Midbrain (tissue), 1 donor: ENCODE data around the gene FBXL17.

ENCODE experiments used
- DNase-seq: peaks from one replicate; lab custom pipeline; 2025; lab: John Stamatoyannopoulos, UW

FBXL17 gene

GRCh38 chr5:108373426-108373825 lies 8.5 kb downstream of the FBXL17 start:
- DNase-seq: no peak

DNA sequence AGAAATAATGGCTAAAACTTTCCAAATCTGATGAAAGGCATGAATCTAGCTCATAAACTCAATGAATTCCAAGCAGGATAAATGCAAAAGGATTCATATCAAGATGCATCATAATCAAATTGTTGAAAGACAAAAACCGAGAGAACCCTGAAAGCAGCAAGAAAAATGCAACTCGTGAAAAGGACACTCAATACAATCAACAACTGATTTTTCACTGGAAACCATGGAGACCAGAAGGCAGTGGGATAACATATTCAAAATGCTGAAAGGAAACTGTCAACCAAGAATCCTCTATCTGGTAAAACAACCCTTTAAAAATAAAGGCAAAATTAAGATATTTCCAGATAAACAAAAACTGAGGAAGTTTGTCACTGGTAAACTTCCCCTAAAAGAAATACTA lies 9.5 kb downstream of the FBXL17 start:
- DNase-seq: no peak

DNA sequence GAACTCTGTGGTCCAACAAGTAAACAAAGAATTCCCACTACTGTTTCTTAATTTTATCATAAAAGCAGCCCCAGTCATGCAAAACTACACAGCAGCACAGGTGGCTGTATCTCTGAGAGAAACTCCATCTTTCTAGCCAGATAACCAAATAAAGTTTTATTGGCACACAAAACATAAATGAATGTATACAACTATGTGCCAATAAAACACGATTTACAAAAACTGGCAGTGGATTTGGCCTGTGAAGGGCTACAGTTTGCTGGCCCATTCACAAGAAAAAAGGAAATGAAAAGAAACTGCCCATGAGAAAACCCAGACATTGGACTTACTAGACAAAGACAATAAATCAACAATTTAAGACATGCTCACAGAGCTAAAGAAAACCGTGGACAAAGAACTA lies 10.6 kb downstream of the FBXL17 start:
- DNase-seq: no peak

- DNase-seq: no peak
These were observed 12.7 kb downstream of the FBXL17 start for GRCh38 chr5:108369167-108369566.

GRCh38 chr5:108367679-108368334 lies 14.1 kb downstream of the FBXL17 start:
- no peak for DNase-seq

DNA sequence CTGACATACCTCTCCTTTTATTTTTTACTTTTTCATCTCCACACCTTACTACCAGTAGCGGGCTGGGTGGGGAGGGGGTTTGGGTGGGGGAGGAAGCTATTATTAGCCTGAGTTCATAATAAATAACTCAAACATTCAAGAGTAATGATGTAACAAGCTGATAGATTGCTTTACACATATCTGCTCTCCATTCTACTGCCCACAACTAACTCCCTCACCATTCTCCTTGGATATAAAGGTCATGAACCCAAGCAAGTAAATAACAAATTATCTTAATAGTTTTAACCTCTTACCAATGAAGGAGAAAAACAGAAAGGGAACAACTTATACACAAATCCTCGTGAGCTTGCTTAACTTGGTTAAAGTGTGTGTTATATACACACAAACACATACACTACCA lies 15.4 kb downstream of the FBXL17 start:
- DNase-seq: no peak

DNA sequence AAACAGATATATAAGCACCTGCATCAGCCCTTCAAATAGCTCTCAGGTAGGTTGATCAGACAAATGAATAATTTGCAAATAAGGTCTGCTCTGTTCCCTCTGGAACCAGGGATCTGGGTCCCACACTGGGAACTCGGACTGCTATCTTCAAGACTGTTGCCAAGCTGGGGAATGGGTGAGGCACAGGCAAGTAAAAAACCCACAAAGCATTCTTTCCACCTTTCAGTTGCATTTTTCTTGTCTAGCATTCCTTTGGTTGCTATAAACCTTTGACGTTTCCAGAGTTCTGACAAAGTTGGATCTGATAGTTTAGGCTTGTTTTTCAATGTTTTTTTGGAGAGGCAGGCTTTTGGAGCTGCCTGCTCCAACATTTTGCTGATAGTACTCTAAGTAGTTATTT lies 20.1 kb downstream of the FBXL17 start:
- DNase-seq: no peak

DNA sequence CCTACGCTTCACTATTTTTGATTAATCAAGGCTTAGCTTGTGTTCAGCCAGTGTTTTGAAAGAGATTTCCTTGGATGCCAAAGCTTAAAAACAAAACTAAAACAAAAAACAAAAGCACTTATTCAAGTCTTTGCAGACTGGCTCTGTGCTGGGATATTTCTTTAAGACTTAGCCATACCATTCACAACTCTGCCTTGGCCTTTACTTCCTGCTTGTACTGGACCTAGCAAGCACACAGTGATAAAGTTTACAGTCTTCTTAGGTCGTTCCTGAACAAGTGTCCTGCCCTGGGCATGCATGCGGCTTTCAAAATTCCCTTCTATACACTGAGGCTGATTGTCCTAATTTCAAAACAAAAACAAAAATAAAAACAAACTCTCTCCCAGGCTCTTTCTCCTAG lies 20.7 kb downstream of the FBXL17 start:
- no peak for DNase-seq

- DNase-seq: no peak
These were observed 21.6 kb downstream of the FBXL17 start for GRCh38 chr5:108360280-108360679.

GRCh38 chr5:108356286-108356685 lies 25.6 kb downstream of the FBXL17 start:
- no peak for DNase-seq

GRCh38 chr5:108353087-108353486 lies 28.8 kb downstream of the FBXL17 start:
- no peak for DNase-seq

GRCh38 chr5:108345541-108346171 lies 36.2 kb downstream of the FBXL17 start:
- DNase-seq: peak; percentile 54

- DNase-seq: no peak
These were observed 37.6 kb downstream of the FBXL17 start for GRCh38 chr5:108344103-108344822.

GRCh38 chr5:108341866-108342265 lies 40.0 kb downstream of the FBXL17 start:
- no peak for DNase-seq

DNA sequence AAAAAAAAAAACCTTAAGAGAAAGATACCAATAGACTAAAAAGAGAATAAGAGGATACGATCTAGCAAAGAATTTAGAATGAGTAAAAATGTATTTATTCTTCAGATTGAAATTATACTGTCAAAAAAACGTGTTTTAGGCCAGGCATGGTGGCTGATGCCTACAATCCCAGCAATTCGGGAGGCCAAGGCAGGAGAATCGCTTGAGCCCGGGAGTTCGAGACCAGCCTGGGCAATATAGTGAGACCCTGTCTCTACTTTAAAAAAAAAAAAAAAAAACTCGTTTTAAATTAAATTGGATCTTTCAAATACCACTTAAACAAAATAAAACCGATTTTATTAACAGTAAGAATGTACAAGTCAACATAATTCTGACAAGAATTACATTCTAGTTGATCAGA lies 41.8 kb downstream of the FBXL17 start:
- no peak for DNase-seq

DNA sequence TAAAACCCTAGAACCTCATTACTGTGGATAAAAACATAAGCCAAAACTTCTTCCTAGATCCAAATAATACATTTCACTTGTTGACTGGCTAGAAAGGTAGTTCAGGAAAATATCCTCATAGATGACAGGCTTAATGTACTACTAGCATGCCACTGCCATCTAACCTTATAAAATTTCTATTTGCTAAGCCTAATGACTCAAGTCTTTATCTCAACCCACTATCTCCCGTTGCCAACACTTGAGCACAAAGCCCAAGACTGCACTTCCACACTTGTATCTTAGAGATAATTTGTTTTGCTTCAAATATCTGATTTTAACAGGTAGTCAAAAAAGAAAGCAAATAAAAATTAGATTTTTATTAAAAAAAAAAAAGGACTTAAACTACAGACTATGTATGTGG lies 42.7 kb downstream of the FBXL17 start:
- DNase-seq: no peak

DNA sequence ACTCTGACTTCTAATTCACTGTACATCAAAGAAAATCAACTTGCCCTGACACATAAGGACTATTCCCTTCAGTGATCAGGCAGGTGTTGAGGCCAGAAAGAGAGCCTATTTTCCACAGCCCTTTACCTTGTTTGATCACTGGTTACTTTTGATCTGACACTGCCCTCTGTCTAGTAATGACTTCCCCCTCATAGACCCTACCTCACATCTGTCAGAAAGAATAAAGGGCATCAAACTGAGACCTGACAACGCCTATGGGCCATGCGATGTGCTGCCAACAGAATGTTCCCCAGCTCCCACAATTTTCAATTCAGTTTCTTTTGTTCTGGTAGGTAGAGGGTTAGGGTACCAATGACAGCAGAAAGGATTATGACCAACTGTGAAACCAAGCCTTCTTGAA lies 47.7 kb downstream of the FBXL17 start:
- DNase-seq: no peak

DNA sequence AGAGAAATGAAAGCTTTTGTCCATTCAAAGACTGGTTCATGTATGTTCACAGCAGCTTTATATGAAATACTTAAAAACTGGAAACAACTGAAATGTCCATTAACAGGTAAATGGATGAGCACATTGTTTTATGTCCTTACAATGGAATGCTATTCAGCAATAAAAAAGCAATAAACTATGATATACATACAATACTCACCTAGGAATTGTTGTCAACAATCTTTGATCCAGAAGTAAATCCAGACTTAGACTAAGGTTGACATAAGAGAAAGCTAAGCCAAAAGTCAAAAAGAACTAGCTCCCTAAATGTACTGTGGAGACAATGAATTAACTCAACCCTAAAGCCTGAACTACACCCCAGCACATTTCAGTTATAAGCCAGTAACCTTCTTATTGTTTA lies 54.9 kb downstream of the FBXL17 start:
- no peak for DNase-seq

DNA sequence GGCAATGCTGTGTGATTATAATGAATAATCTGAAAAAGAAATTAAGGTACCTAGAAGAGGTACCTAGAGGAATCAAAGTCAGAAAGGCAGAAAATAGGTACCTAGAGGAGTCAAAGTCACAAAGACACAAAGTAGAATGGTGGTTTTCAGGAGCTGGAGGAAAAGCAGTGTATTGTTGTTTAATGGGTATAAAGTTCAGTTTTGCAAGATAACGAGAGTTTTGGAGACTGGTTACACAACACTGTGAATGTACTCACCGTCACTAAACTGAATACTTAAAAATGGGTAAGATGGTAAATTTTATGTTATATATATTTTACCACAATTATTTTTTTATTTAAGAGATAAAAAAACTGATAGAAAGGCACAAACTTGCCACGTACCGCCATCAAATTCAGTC lies 57.0 kb downstream of the FBXL17 start:
- no peak for DNase-seq

DNA sequence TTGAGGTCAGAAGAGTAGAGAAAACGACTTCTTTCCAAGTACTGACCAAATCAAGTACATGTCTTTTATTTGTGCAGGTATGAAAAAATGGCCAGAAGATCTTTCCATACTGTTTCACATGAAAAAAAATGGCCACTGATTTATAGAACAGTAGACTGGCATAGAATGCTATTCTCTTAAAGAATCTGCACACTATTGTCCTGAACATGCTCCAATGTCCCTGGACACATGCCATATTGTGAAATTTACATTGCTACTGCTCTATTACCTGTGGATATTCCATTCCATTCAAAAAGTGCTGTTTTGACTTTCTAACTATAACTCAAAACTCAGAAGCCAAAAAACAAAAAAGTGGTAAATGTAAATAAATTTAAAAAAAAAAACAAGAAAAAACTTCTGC lies 60.6 kb downstream of the FBXL17 start:
- DNase-seq: no peak

- DNase-seq: no peak
These were observed 61.7 kb downstream of the FBXL17 start for GRCh38 chr5:108320231-108320630.

GRCh38 chr5:108315829-108316228 lies 66.1 kb downstream of the FBXL17 start:
- no peak for DNase-seq

GRCh38 chr5:108312258-108312657 lies 69.6 kb downstream of the FBXL17 start:
- no peak for DNase-seq
